ENCODE results near the gene OR52E8. TPM values are rescaled to one million over a fixed set of nuclear protein-coding genes. Genes with fewer than 3 reads are reported as not detected.

OR52E8 gene
- total and polyA plus RNA-seq, 7 experiments from 2014 or later, result not detected

GRCh38 chr11:5837695-5838094 is 19.8 kb downstream of the OR52E8 start:
- DNase-seq, result no peak
- no peaks in the 10 kb centered on the region for H3K27me3 ChIP-seq (ENCODE audit: control insufficient read depth in 2 of 2, insufficient read depth in 2 of 2, low read length in 2 of 2)
- peaks cover 0 to 45% (median 34%) of the 10 kb centered on the region in 5 donors for H3K27me3 Mint-ChIP-seq
- ChIA-PET CTCF (no interaction called here), POLR2A (no interaction called here)
- peaks cover 0 to 13% (median 0%) of the 10 kb centered on the region in 11 donors for H3K9me3 Mint-ChIP-seq
- H3K4me1 Mint-ChIP-seq, result no peaks in the 10 kb centered on the region
- no peak overlapping the region for H3K27ac ChIP-seq (ENCODE audit: low read depth, low read length)
- intact Hi-C loops (cut with micrococcal nuclease), result no loop called here
- no peak overlapping the region for H3K4me3 Mint-ChIP-seq
- H3K4me1 ChIP-seq (ENCODE audit: control insufficient read depth in 2 of 2, insufficient read depth in 2 of 2, low read length in 2 of 2), result no peaks in the 10 kb centered on the region
- no peaks in the 10 kb centered on the region for H3K36me3 Mint-ChIP-seq
- no peaks in the 10 kb centered on the region for H3K36me3 ChIP-seq (ENCODE audit: control insufficient read depth in 2 of 3, insufficient read depth in 3 of 3, low read length in 3 of 3)
- no peak for ATAC-seq
- H3K27ac Mint-ChIP-seq, result no peak overlapping the region
- H3K9me3 ChIP-seq (ENCODE audit: control insufficient read depth in 2 of 3, low read length in 3 of 3), result no peaks in the 10 kb centered on the region
- no peak overlapping the region for H3K4me3 ChIP-seq (ENCODE audit: low read length)

- no peak for DNase-seq
- Mint-ChIP-seq H3K4me1 (no peaks in the 10 kb centered on the region), H3K36me3 (no peaks in the 10 kb centered on the region), H3K27ac (no peak overlapping the region), H3K9me3 (peaks cover 0 to 10% (median 0%) of the 10 kb centered on the region in 11 donors), H3K27me3 (peaks cover 3 to 42% (median 21%) of the 10 kb centered on the region in 5 donors), H3K4me3 (no peak overlapping the region)
- CTCF ChIA-PET, result no interaction called here
- H3K9me3 ChIP-seq (ENCODE audit: control insufficient read depth in 2 of 3, low read length in 3 of 3), result no peaks in the 10 kb centered on the region
- no peaks in the 10 kb centered on the region for H3K27me3 ChIP-seq (ENCODE audit: control insufficient read depth in 2 of 2, insufficient read depth in 2 of 2, low read length in 2 of 2)
- no peak overlapping the region for H3K4me3 ChIP-seq (ENCODE audit: low read length)
- H3K4me1 ChIP-seq (ENCODE audit: control insufficient read depth in 2 of 2, insufficient read depth in 2 of 2, low read length in 2 of 2), result no peaks in the 10 kb centered on the region
- POLR2A ChIA-PET, result no interaction called here
- intact Hi-C loops (cut with micrococcal nuclease), result no loop called here
- no peak for ATAC-seq
- H3K27ac ChIP-seq (ENCODE audit: low read depth, low read length), result no peak overlapping the region
- no peaks in the 10 kb centered on the region for H3K36me3 ChIP-seq (ENCODE audit: control insufficient read depth in 2 of 3, insufficient read depth in 3 of 3, low read length in 3 of 3)
Observed at GRCh38 chr11:5833446-5833845, 24.0 kb downstream of the OR52E8 start.

- ATAC-seq (no peak), DNase-seq (no peak)
- H3K27ac Mint-ChIP-seq, result no peak overlapping the region
- Histone ChIP-seq H3K4me1 (ENCODE audit: control insufficient read depth in 2 of 2, insufficient read depth in 2 of 2, low read length in 2 of 2) (no peaks in the 10 kb centered on the region), H3K4me3 (ENCODE audit: low read length) (no peak overlapping the region), H3K27ac (ENCODE audit: low read depth, low read length) (no peak overlapping the region), H3K36me3 (ENCODE audit: control insufficient read depth in 2 of 3, insufficient read depth in 3 of 3, low read length in 3 of 3) (no peaks in the 10 kb centered on the region), H3K9me3 (ENCODE audit: control insufficient read depth in 2 of 3, low read length in 3 of 3) (no peaks in the 10 kb centered on the region), H3K27me3 (ENCODE audit: control insufficient read depth in 2 of 2, insufficient read depth in 2 of 2, low read length in 2 of 2) (no peaks in the 10 kb centered on the region)
- H3K4me3 Mint-ChIP-seq, result no peak overlapping the region
- intact Hi-C loops (cut with micrococcal nuclease), result no loop called here
- peaks cover 0 to 5% (median 0%) of the 10 kb centered on the region in 11 donors for H3K9me3 Mint-ChIP-seq
- H3K36me3 Mint-ChIP-seq, result no peaks in the 10 kb centered on the region
- CTCF ChIA-PET, result no interaction called here
- POLR2A ChIA-PET, result no interaction called here
- H3K27me3 Mint-ChIP-seq, result peaks cover 3 to 27% (median 12%) of the 10 kb centered on the region in 5 donors
- H3K4me1 Mint-ChIP-seq, result no peaks in the 10 kb centered on the region
Observed at GRCh38 chr11:5831196-5831829, 26.2 kb downstream of the OR52E8 start.

GRCh38 chr11:5818245-5818886 is 39.1 kb downstream of the OR52E8 start:
- POLR2A ChIA-PET, result no interaction called here
- ATAC-seq, result no peak
- H3K4me1 Mint-ChIP-seq, result peaks cover 0 to 18% (median 11%) of the 10 kb centered on the region in 7 donors

GRCh38 chr11:5815534-5815933 is 42.0 kb downstream of the OR52E8 start:
- Histone ChIP-seq H3K27ac (ENCODE audit: low read depth, low read length) (no peak overlapping the region), H3K4me3 (ENCODE audit: low read length) (no peak overlapping the region), H3K4me1 (ENCODE audit: control insufficient read depth in 2 of 2, insufficient read depth in 2 of 2, low read length in 2 of 2) (peaks cover 0 to 4% of the 10 kb centered on the region in 2 donors), H3K36me3 (ENCODE audit: control insufficient read depth in 2 of 3, insufficient read depth in 3 of 3, low read length in 3 of 3) (no peaks in the 10 kb centered on the region), H3K9me3 (ENCODE audit: control insufficient read depth in 2 of 3, low read length in 3 of 3) (no peaks in the 10 kb centered on the region), H3K27me3 (ENCODE audit: control insufficient read depth in 2 of 2, insufficient read depth in 2 of 2, low read length in 2 of 2) (no peaks in the 10 kb centered on the region)
- POLR2A ChIA-PET, result no interaction called here
- Mint-ChIP-seq H3K9me3 (peaks cover 0 to 3% (median 0%) of the 10 kb centered on the region in 11 donors), H3K36me3 (peaks cover 0 to under 1% (median 0%) of the 10 kb centered on the region in 5 donors), H3K4me3 (no peak overlapping the region), H3K27ac (no peak overlapping the region), H3K27me3 (peaks cover 0 to 15% (median 4%) of the 10 kb centered on the region in 5 donors), H3K4me1 (peaks cover 0 to 18% (median 11%) of the 10 kb centered on the region in 7 donors)
- intact Hi-C loops (cut with micrococcal nuclease), result no loop called here
- DNase-seq (no peak), ATAC-seq (peak; percentile 46)
- CTCF ChIA-PET, result no interaction called here

More at GRCh38 chr11:5818245-5818886, 39.1 kb downstream of the OR52E8 start:
- H3K4me3 ChIP-seq (ENCODE audit: low read length), result peak overlapping the region; percentile 29
- Mint-ChIP-seq H3K36me3 (peaks cover 0 to 4% (median 0%) of the 10 kb centered on the region in 5 donors), H3K27me3 (peaks cover 0 to 15% (median 4%) of the 10 kb centered on the region in 5 donors), H3K9me3 (peaks cover 0 to 4% (median 0%) of the 10 kb centered on the region in 11 donors), H3K4me3 (peak overlapping the region; percentile 17 to 88 (median 84)), H3K27ac (peak overlapping the region in 7 of 9 donors; percentile 4 to 89 (median 68))
- CTCF ChIA-PET, result no interaction called here
- intact Hi-C loops (cut with micrococcal nuclease), result no loop called here
- peak in 2 of 9 donors; percentile 1 to 10 for DNase-seq
- no peaks in the 10 kb centered on the region for H3K27me3 ChIP-seq (ENCODE audit: control insufficient read depth in 2 of 2, insufficient read depth in 2 of 2, low read length in 2 of 2)
- no peaks in the 10 kb centered on the region for H3K36me3 ChIP-seq (ENCODE audit: control insufficient read depth in 2 of 3, insufficient read depth in 3 of 3, low read length in 3 of 3)
- no peak overlapping the region for H3K27ac ChIP-seq (ENCODE audit: low read depth, low read length)
- H3K4me1 ChIP-seq (ENCODE audit: control insufficient read depth in 2 of 2, insufficient read depth in 2 of 2, low read length in 2 of 2), result peaks cover 0 to 4% of the 10 kb centered on the region in 2 donors
- no peaks in the 10 kb centered on the region for H3K9me3 ChIP-seq (ENCODE audit: control insufficient read depth in 2 of 3, low read length in 3 of 3)

- intact Hi-C loops (cut with micrococcal nuclease), result loop anchor here (1.0 to 5.0 kb wide), 2 partner anchors 186 to 1173 kb away; partner anchors contain the start of gene OR51D1 (in 1 of the 2)
- Mint-ChIP-seq H3K4me3 (no peak overlapping the region), H3K36me3 (no peaks in the 10 kb centered on the region), H3K27ac (peak overlapping the region in 1 of 9 donors; percentile 19), H3K27me3 (peaks cover 8 to 28% (median 19%) of the 10 kb centered on the region in 5 donors), H3K9me3 (no peaks in the 10 kb centered on the region), H3K4me1 (peaks cover 7 to 16% (median 10%) of the 10 kb centered on the region in 7 donors)
- no peaks in the 10 kb centered on the region for H3K36me3 ChIP-seq (ENCODE audit: control insufficient read depth in 2 of 3, insufficient read depth in 3 of 3, low read length in 3 of 3)
- ChIA-PET POLR2A (interaction anchor here (0.6 to 0.7 kb wide), 4 partner anchors 105 to 197 kb away, joined by 3 to 5 read pairs (median 3); no protein-coding TSS in a partner anchor), CTCF (interaction anchor here (0.6 to 2.8 kb wide), 5 partner anchors 43 to 1173 kb away, joined by 4 to 11 read pairs (median 6); partner anchors contain the start of genes OR51D1 and TRIM5)
- DNase-seq, result no peak
- ATAC-seq, result no peak
- no peaks in the 10 kb centered on the region for H3K9me3 ChIP-seq (ENCODE audit: control insufficient read depth in 2 of 3, low read length in 3 of 3)
- H3K4me3 ChIP-seq (ENCODE audit: low read length), result no peak overlapping the region
- H3K27me3 ChIP-seq (ENCODE audit: control insufficient read depth in 2 of 2, insufficient read depth in 2 of 2, low read length in 2 of 2), result peaks cover 0 to 6% of the 10 kb centered on the region in 2 donors
- no peaks in the 10 kb centered on the region for H3K4me1 ChIP-seq (ENCODE audit: control insufficient read depth in 2 of 2, insufficient read depth in 2 of 2, low read length in 2 of 2)
- no peak overlapping the region for H3K27ac ChIP-seq (ENCODE audit: low read depth, low read length)
Observed at GRCh38 chr11:5809905-5810795, 47.3 kb downstream of the OR52E8 start.
